ENCODE data around the gene CREB5.

The CREB5 gene

DNA sequence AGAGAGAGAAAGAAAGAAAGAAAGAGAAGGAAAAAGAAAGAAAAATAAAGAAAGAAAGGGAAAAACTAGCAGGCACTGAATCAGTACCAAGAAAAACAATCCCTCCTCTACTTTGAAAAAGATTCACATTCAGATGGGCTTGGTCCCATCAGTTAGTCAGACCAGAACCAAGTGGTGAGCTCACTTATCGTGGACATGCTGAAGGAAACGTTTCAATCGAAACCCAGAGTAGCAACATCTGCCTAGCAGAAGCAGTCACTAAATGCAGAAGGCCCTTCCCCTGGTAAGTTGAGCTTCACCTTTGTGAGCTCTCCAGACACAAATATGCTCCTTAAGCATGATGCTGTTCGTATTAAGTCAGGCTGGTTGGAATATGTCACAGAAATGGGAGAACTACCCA, 378.1 kb downstream of the CREB5 start:
- Histone ChIP-seq H3K27ac (ENCODE audit: low read length) (no peak overlapping the region), H3K4me1 (ENCODE audit: control insufficient read depth, insufficient read depth, low read length) (peaks cover 2% of the 10 kb centered on the region), H3K27me3 (ENCODE audit: control insufficient read depth in 1 of 2, insufficient read depth in 2 of 2, low read length in 2 of 2) (no peaks in the 10 kb centered on the region), H3K9me3 (ENCODE audit: control insufficient read depth in 2 of 2, low read length in 2 of 2) (no peaks in the 10 kb centered on the region), H3K4me3 (ENCODE audit: low read length in 2 of 2) (no peak overlapping the region), H3K9ac (ENCODE audit: low read length in 2 of 2) (no peak overlapping the region), H3K36me3 (ENCODE audit: control insufficient read depth in 2 of 2, insufficient read depth in 2 of 2, low read length in 2 of 2) (no peaks in the 10 kb centered on the region)

DNA sequence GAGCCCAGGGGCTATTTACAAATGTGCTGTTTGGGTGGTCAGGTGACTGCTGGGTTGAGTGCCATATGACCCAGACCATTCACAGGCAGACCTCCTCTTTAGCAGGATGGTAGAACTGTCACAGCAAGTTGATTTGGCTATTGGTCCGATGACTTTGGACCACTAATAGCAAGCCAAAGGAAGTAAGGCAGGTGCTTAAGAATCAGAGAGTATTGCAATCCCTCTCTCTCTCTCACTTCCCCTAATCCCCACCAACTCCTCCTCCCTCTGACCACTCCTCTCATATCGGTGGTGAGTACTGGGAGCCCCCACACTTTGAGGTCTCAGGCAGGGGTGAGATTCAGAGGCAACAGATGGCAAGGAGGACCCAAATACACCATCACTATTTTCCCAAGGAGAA, 380.5 kb downstream of the CREB5 start:
- H3K27ac ChIP-seq (ENCODE audit: low read length) = no peak overlapping the region

DNA sequence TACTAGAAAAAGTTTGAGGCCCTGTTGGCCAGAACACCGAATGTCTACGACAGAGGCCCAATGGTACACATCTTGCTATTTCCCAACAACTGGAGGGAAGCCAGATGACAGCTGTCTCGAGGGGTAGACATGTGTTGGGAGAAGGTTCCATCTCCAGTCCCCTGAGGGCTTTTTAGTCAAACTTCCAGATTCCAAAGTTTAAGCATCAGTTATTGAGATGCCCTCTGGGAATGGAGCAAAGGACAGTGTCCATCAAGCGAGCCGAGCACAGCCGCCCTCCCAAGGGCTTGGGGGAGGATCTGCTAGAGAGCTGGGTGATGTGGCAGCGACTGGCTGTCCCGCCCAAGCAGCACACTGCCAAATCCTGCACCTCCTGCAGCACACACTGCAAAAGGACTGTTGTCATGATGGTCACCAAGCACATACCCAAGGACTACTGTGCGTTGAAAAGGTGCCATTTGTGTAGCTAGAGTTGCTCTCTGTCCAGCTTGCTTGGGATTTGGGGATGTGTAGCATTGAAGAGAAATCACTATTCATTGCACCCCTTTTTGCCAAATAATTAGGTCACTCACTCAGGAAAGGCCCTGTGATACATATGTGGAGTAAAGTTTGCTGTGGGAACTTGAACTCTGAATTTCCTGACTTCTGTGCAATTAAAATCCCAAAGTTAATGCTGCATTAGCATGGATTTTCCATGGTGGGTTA, 381.2 kb downstream of the CREB5 start:
- no peak overlapping the region for H3K9ac ChIP-seq (ENCODE audit: low read length in 2 of 2)
- H3K4me1 ChIP-seq (ENCODE audit: control insufficient read depth, insufficient read depth, low read length) = peaks cover 2% of the 10 kb centered on the region
- no peaks in the 10 kb centered on the region for H3K36me3 ChIP-seq (ENCODE audit: control insufficient read depth in 2 of 2, insufficient read depth in 2 of 2, low read length in 2 of 2)
- no peak overlapping the region for H3K4me3 ChIP-seq (ENCODE audit: low read length in 2 of 2)
- no peaks in the 10 kb centered on the region for H3K9me3 ChIP-seq (ENCODE audit: control insufficient read depth in 2 of 2, low read length in 2 of 2)
- H3K27me3 ChIP-seq (ENCODE audit: control insufficient read depth in 1 of 2, insufficient read depth in 2 of 2, low read length in 2 of 2) = no peaks in the 10 kb centered on the region
- no peak overlapping the region for H3K27ac ChIP-seq (ENCODE audit: low read length)

More for the DNA sequence above, 380.5 kb downstream of the CREB5 start:
- Histone ChIP-seq H3K4me1 (ENCODE audit: control insufficient read depth, insufficient read depth, low read length) (peaks cover 2% of the 10 kb centered on the region), H3K9ac (ENCODE audit: low read length in 2 of 2) (no peak overlapping the region), H3K36me3 (ENCODE audit: control insufficient read depth in 2 of 2, insufficient read depth in 2 of 2, low read length in 2 of 2) (no peaks in the 10 kb centered on the region), H3K4me3 (ENCODE audit: low read length in 2 of 2) (no peak overlapping the region), H3K9me3 (ENCODE audit: control insufficient read depth in 2 of 2, low read length in 2 of 2) (no peaks in the 10 kb centered on the region), H3K27me3 (ENCODE audit: control insufficient read depth in 1 of 2, insufficient read depth in 2 of 2, low read length in 2 of 2) (no peaks in the 10 kb centered on the region)

DNA sequence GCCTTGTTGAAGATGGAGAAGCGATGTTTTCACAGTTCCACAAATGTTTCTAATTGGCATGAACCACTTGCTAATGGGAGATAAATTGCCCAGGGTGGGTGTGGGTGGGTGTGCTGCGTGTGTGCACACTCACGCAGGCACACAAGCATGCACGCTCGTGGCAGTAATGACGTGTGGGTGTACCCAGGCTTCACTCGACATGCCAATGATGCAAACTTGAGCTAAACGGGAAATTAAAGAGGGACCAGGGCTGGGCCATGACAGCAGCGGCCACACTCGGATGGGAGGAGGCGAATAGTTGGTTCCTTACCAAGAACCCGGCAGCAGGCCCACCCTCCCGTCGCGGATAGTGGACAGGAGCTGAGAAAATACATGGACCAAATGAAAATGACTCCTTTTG, 386.0 kb downstream of the CREB5 start:
- Histone ChIP-seq H3K27me3 (ENCODE audit: control insufficient read depth in 1 of 2, insufficient read depth in 2 of 2, low read length in 2 of 2) (no peaks in the 10 kb centered on the region), H3K9me3 (ENCODE audit: control insufficient read depth in 2 of 2, low read length in 2 of 2) (no peaks in the 10 kb centered on the region), H3K4me1 (ENCODE audit: control insufficient read depth, insufficient read depth, low read length) (no peaks in the 10 kb centered on the region), H3K27ac (ENCODE audit: low read length) (no peak overlapping the region), H3K4me3 (ENCODE audit: low read length in 2 of 2) (no peak overlapping the region), H3K9ac (ENCODE audit: low read length in 2 of 2) (no peak overlapping the region), H3K36me3 (ENCODE audit: control insufficient read depth in 2 of 2, insufficient read depth in 2 of 2, low read length in 2 of 2) (no peaks in the 10 kb centered on the region)

DNA sequence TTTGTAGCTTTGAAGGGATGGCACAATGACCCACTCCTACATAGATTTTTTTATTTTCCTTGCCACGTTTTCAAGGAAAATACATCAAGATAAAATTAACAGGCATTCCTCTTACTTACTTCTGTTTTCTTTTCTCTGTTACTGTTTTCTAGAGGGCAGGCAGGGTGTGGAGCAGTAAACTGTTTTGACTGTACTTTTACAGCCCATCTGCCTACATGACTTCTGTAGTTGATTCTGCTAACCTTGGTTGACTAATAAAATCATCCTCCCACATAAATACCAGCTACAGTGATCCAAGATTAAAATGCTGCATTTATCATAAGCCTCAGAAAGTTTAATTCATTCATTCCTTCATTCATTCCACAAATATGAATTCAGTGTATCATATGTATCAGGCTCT, 387.3 kb downstream of the CREB5 start:
- Histone ChIP-seq H3K4me1 (ENCODE audit: control insufficient read depth, insufficient read depth, low read length) (no peaks in the 10 kb centered on the region), H3K27me3 (ENCODE audit: control insufficient read depth in 1 of 2, insufficient read depth in 2 of 2, low read length in 2 of 2) (no peaks in the 10 kb centered on the region), H3K36me3 (ENCODE audit: control insufficient read depth in 2 of 2, insufficient read depth in 2 of 2, low read length in 2 of 2) (peaks cover 2 to 4% of the 10 kb centered on the region in 2 donors), H3K9ac (ENCODE audit: low read length in 2 of 2) (no peak overlapping the region), H3K4me3 (ENCODE audit: low read length in 2 of 2) (no peak overlapping the region), H3K27ac (ENCODE audit: low read length) (no peak overlapping the region), H3K9me3 (ENCODE audit: control insufficient read depth in 2 of 2, low read length in 2 of 2) (no peaks in the 10 kb centered on the region)

DNA sequence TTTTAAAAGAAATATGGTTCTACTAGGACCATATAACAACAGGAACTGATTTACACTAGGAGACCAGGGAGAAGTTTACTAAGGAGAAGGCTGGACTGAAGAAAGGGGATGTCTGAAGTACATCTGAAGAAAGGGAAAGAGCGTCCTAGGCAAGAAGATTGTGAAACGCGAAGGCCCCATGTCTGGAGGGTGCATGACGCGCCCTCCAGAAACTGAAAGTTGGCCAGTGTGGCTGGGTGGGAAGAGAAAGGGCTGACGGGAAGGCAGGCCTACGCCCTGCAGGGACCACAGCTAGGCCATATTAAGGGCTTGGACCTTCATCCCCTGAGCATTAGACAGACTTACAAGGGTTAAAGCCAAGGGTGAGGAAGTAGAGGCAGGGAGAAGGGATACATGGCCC, 387.8 kb downstream of the CREB5 start:
- Histone ChIP-seq H3K27me3 (ENCODE audit: control insufficient read depth in 1 of 2, insufficient read depth in 2 of 2, low read length in 2 of 2) (no peaks in the 10 kb centered on the region), H3K9ac (ENCODE audit: low read length in 2 of 2) (no peak overlapping the region), H3K9me3 (ENCODE audit: control insufficient read depth in 2 of 2, low read length in 2 of 2) (no peaks in the 10 kb centered on the region), H3K4me1 (ENCODE audit: control insufficient read depth, insufficient read depth, low read length) (no peaks in the 10 kb centered on the region), H3K27ac (ENCODE audit: low read length) (no peak overlapping the region), H3K36me3 (ENCODE audit: control insufficient read depth in 2 of 2, insufficient read depth in 2 of 2, low read length in 2 of 2) (peaks cover 2 to 6% of the 10 kb centered on the region in 2 donors), H3K4me3 (ENCODE audit: low read length in 2 of 2) (no peak overlapping the region)

- no peaks in the 10 kb centered on the region for H3K4me1 ChIP-seq (ENCODE audit: control insufficient read depth, insufficient read depth, low read length)
- H3K9me3 ChIP-seq (ENCODE audit: control insufficient read depth in 2 of 2, low read length in 2 of 2) = no peaks in the 10 kb centered on the region
- H3K27ac ChIP-seq (ENCODE audit: low read length) = no peak overlapping the region
- peaks cover 6 to 9% of the 10 kb centered on the region in 2 donors for H3K36me3 ChIP-seq (ENCODE audit: control insufficient read depth in 2 of 2, insufficient read depth in 2 of 2, low read length in 2 of 2)
- H3K27me3 ChIP-seq (ENCODE audit: control insufficient read depth in 1 of 2, insufficient read depth in 2 of 2, low read length in 2 of 2) = no peaks in the 10 kb centered on the region
- no peak overlapping the region for H3K9ac ChIP-seq (ENCODE audit: low read length in 2 of 2)
- no peak overlapping the region for H3K4me3 ChIP-seq (ENCODE audit: low read length in 2 of 2)
These were observed 390.1 kb downstream of the CREB5 start for GRCh38 chr7:28802450-28802849.

GRCh38 chr7:28804157-28804556, 391.8 kb downstream of the CREB5 start:
- Histone ChIP-seq H3K36me3 (ENCODE audit: control insufficient read depth in 2 of 2, insufficient read depth in 2 of 2, low read length in 2 of 2) (peaks cover 10% of the 10 kb centered on the region in 2 donors), H3K9ac (ENCODE audit: low read length in 2 of 2) (no peak overlapping the region), H3K9me3 (ENCODE audit: control insufficient read depth in 2 of 2, low read length in 2 of 2) (no peaks in the 10 kb centered on the region), H3K27me3 (ENCODE audit: control insufficient read depth in 1 of 2, insufficient read depth in 2 of 2, low read length in 2 of 2) (no peaks in the 10 kb centered on the region), H3K4me1 (ENCODE audit: control insufficient read depth, insufficient read depth, low read length) (no peaks in the 10 kb centered on the region), H3K27ac (ENCODE audit: low read length) (no peak overlapping the region), H3K4me3 (ENCODE audit: low read length in 2 of 2) (no peak overlapping the region)

- Histone ChIP-seq H3K27ac (ENCODE audit: low read length) (no peak overlapping the region), H3K9me3 (ENCODE audit: control insufficient read depth in 2 of 2, low read length in 2 of 2) (no peaks in the 10 kb centered on the region), H3K4me3 (ENCODE audit: low read length in 2 of 2) (no peak overlapping the region), H3K9ac (ENCODE audit: low read length in 2 of 2) (no peak overlapping the region), H3K36me3 (ENCODE audit: control insufficient read depth in 2 of 2, insufficient read depth in 2 of 2, low read length in 2 of 2) (peaks cover 10 to 12% of the 10 kb centered on the region in 2 donors), H3K4me1 (ENCODE audit: control insufficient read depth, insufficient read depth, low read length) (no peaks in the 10 kb centered on the region), H3K27me3 (ENCODE audit: control insufficient read depth in 1 of 2, insufficient read depth in 2 of 2, low read length in 2 of 2) (no peaks in the 10 kb centered on the region)
These were observed 392.7 kb downstream of the CREB5 start for GRCh38 chr7:28804990-28805389.

GRCh38 chr7:28806841-28807240, 394.5 kb downstream of the CREB5 start:
- H3K9ac ChIP-seq (ENCODE audit: low read length in 2 of 2) = no peak overlapping the region
- peaks cover 10 to 12% of the 10 kb centered on the region in 2 donors for H3K36me3 ChIP-seq (ENCODE audit: control insufficient read depth in 2 of 2, insufficient read depth in 2 of 2, low read length in 2 of 2)
- H3K27ac ChIP-seq (ENCODE audit: low read length) = no peak overlapping the region
- no peak overlapping the region for H3K4me3 ChIP-seq (ENCODE audit: low read length in 2 of 2)
- H3K4me1 ChIP-seq (ENCODE audit: control insufficient read depth, insufficient read depth, low read length) = peaks cover under 1% of the 10 kb centered on the region
- no peaks in the 10 kb centered on the region for H3K9me3 ChIP-seq (ENCODE audit: control insufficient read depth in 2 of 2, low read length in 2 of 2)
- no peaks in the 10 kb centered on the region for H3K27me3 ChIP-seq (ENCODE audit: control insufficient read depth in 1 of 2, insufficient read depth in 2 of 2, low read length in 2 of 2)

GRCh38 chr7:28807396-28807994, 395.2 kb downstream of the CREB5 start:
- Histone ChIP-seq H3K27ac (ENCODE audit: low read length) (no peak overlapping the region), H3K9me3 (ENCODE audit: control insufficient read depth in 2 of 2, low read length in 2 of 2) (no peaks in the 10 kb centered on the region), H3K36me3 (ENCODE audit: control insufficient read depth in 2 of 2, insufficient read depth in 2 of 2, low read length in 2 of 2) (peaks cover 10 to 12% of the 10 kb centered on the region in 2 donors)

More at GRCh38 chr7:28807396-28807994, 395.2 kb downstream of the CREB5 start:
- H3K27me3 ChIP-seq (ENCODE audit: control insufficient read depth in 1 of 2, insufficient read depth in 2 of 2, low read length in 2 of 2) = no peaks in the 10 kb centered on the region
- H3K4me1 ChIP-seq (ENCODE audit: control insufficient read depth, insufficient read depth, low read length) = peaks cover 4% of the 10 kb centered on the region
- no peak overlapping the region for H3K9ac ChIP-seq (ENCODE audit: low read length in 2 of 2)
- H3K4me3 ChIP-seq (ENCODE audit: low read length in 2 of 2) = no peak overlapping the region

Measured in stomach smooth muscle (tissue), 2 donors.